Measurements from ENCODE around the gene UVRAG. TPM values are rescaled to one million over a fixed set of nuclear protein-coding genes. Genes with fewer than 3 reads are reported as not detected.

Gene UVRAG
- total and polyA plus RNA-seq, 4 donors: 4.4 to 15.1 (median 10.0) TPM

GRCh38 chr11:75792127-75792731 is 22.8 kb upstream of the UVRAG start:
- H3K4me1 ChIP-seq (ENCODE audit: control insufficient read depth in 4 of 4, insufficient read depth in 4 of 4, low read length in 3 of 4): peaks cover 7 to 85% (median 70%) of the 10 kb centered on the region in 4 donors
- DNase-seq (ENCODE audit: low spot score): no peak
- TF ChIP-seq YY1 (IDR thresholded peaks at IDR 0.05) (no peak), EGR1 (IDR thresholded peaks at IDR 0.05; ENCODE audit: low read depth in 2 of 2) (no peak), TAF1 (conservative IDR thresholded peaks at IDR 0.05) (no peak), SP1 (IDR thresholded peaks at IDR 0.05) (no peak), MAX (IDR thresholded peaks at IDR 0.05) (no peak), RXRA (IDR thresholded peaks at IDR 0.05) (no peak), NR2F2 (IDR thresholded peaks at IDR 0.05) (no peak), HNF4G (IDR thresholded peaks at IDR 0.05) (no peak), FOXA1 (IDR thresholded peaks at IDR 0.05) (no peak), RAD21 (IDR thresholded peaks at IDR 0.05) (no peak), FOXA2 (IDR thresholded peaks at IDR 0.05) (no peak)
- TF ChIP-seq, protein P1, sequence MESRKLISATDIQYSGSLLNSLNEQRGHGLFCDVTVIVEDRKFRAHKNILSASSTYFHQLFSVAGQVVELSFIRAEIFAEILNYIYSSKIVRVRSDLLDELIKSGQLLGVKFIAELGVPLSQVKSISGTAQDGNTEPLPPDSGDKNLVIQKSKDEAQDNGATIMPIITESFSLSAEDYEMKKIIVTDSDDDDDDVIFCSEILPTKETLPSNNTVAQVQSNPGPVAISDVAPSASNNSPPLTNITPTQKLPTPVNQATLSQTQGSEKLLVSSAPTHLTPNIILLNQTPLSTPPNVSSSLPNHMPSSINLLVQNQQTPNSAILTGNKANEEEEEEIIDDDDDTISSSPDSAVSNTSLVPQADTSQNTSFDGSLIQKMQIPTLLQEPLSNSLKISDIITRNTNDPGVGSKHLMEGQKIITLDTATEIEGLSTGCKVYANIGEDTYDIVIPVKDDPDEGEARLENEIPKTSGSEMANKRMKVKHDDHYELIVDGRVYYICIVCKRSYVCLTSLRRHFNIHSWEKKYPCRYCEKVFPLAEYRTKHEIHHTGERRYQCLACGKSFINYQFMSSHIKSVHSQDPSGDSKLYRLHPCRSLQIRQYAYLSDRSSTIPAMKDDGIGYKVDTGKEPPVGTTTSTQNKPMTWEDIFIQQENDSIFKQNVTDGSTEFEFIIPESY (IDR thresholded peaks at IDR 0.05): no peak
- TF ChIP-seq, protein P2, sequence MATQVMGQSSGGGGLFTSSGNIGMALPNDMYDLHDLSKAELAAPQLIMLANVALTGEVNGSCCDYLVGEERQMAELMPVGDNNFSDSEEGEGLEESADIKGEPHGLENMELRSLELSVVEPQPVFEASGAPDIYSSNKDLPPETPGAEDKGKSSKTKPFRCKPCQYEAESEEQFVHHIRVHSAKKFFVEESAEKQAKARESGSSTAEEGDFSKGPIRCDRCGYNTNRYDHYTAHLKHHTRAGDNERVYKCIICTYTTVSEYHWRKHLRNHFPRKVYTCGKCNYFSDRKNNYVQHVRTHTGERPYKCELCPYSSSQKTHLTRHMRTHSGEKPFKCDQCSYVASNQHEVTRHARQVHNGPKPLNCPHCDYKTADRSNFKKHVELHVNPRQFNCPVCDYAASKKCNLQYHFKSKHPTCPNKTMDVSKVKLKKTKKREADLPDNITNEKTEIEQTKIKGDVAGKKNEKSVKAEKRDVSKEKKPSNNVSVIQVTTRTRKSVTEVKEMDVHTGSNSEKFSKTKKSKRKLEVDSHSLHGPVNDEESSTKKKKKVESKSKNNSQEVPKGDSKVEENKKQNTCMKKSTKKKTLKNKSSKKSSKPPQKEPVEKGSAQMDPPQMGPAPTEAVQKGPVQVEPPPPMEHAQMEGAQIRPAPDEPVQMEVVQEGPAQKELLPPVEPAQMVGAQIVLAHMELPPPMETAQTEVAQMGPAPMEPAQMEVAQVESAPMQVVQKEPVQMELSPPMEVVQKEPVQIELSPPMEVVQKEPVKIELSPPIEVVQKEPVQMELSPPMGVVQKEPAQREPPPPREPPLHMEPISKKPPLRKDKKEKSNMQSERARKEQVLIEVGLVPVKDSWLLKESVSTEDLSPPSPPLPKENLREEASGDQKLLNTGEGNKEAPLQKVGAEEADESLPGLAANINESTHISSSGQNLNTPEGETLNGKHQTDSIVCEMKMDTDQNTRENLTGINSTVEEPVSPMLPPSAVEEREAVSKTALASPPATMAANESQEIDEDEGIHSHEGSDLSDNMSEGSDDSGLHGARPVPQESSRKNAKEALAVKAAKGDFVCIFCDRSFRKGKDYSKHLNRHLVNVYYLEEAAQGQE (IDR thresholded peaks at IDR 0.05): no peak
- TF ChIP-seq, protein P3, sequence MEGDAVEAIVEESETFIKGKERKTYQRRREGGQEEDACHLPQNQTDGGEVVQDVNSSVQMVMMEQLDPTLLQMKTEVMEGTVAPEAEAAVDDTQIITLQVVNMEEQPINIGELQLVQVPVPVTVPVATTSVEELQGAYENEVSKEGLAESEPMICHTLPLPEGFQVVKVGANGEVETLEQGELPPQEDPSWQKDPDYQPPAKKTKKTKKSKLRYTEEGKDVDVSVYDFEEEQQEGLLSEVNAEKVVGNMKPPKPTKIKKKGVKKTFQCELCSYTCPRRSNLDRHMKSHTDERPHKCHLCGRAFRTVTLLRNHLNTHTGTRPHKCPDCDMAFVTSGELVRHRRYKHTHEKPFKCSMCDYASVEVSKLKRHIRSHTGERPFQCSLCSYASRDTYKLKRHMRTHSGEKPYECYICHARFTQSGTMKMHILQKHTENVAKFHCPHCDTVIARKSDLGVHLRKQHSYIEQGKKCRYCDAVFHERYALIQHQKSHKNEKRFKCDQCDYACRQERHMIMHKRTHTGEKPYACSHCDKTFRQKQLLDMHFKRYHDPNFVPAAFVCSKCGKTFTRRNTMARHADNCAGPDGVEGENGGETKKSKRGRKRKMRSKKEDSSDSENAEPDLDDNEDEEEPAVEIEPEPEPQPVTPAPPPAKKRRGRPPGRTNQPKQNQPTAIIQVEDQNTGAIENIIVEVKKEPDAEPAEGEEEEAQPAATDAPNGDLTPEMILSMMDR (IDR thresholded peaks at IDR 0.05; ENCODE audit: low read depth, low read length, missing input control): no peak
- TF ChIP-seq, protein P4, sequence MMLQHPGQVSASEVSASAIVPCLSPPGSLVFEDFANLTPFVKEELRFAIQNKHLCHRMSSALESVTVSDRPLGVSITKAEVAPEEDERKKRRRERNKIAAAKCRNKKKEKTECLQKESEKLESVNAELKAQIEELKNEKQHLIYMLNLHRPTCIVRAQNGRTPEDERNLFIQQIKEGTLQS (IDR thresholded peaks at IDR 0.05): no peak
- H3K27ac ChIP-seq (ENCODE audit: low read depth in 1 of 2, low read length in 2 of 2): no peak overlapping the region
- H3K27me3 ChIP-seq (ENCODE audit: control insufficient read depth in 4 of 4, insufficient read depth in 4 of 4, low read length in 3 of 4): no peaks in the 10 kb centered on the region
- no peaks in the 10 kb centered on the region for H3K9me3 ChIP-seq (ENCODE audit: control insufficient read depth in 4 of 4, low read length in 3 of 4)
- WGBS: 83% methylated on average over 6 of the region's 6 CpGs
- no peak overlapping the region for H3K4me3 ChIP-seq (ENCODE audit: low read depth in 1 of 3, low read length in 3 of 3)
- no peak overlapping the region for H3K9ac ChIP-seq (ENCODE audit: low read depth in 1 of 2, low read length in 2 of 2)
- H3K36me3 ChIP-seq (ENCODE audit: control insufficient read depth in 4 of 4, insufficient read depth in 3 of 4, low read depth in 1 of 4, low read length in 3 of 4): peaks cover 0 to 17% (median 5%) of the 10 kb centered on the region in 4 donors
